ENCODE results near the gene VWC2L.

Gene VWC2L

DNA sequence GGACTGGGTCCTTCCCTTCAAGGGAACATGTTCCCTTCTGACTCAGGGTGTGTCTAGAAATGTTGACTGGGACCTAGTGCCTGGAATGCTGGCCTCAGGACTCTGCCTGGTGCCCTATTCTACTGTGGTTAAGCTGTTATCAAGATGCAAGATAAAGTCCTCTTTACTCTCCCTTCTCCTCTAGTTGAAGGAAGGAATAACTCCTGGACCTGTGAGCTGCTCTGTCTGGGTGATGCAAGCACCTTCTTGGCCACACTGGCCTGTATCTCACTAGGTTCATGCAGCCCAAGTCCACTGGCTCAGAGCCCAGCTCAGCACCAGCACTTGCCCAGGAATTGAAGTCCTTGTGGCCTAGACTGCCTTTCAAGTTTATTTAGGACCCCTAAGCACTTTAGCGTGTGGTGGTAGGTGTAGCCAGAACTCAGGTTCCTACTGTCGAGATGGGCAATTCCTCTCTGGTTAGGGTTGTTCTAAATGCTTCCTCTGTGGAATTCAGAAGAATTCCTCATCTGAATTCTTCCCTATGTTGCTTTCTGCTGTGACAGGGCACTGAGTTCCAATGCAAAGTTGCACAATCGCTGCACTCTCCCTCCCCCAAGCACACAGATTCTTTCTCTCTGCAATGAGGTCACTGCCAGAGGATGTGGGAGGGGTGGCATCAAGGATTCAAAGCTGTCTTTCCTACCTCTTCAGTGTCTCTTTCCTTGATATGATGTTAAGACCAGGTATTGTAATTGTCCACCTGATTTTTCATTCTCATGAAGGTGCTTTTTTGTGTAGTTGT, 54.7 kb downstream of the VWC2L start:
- no peak overlapping the region for H3K4me3 ChIP-seq (ENCODE audit: low read length)
- H3K9me3 ChIP-seq (ENCODE audit: control insufficient read depth, insufficient read depth, low read length) = no peaks in the 10 kb centered on the region
- no peaks in the 10 kb centered on the region for H3K27me3 ChIP-seq (ENCODE audit: control insufficient read depth, insufficient read depth, low read length)
- no peaks in the 10 kb centered on the region for H3K36me3 ChIP-seq (ENCODE audit: control insufficient read depth, insufficient read depth, low read length)
- no peaks in the 10 kb centered on the region; the same call in 1 of the 2 replicates for H3K4me1 ChIP-seq (ENCODE audit: control insufficient read depth, insufficient read depth, low read length)
- no CpG with 5 or more reads among the region's 3 CpGs for WGBS (ENCODE audit: insufficient coverage, insufficient read length)
- DNase-seq (ENCODE audit: low read depth, low spot score) = no peak
- H3K27ac ChIP-seq (ENCODE audit: low read length) = no peak overlapping the region

- no peak for DNase-seq (ENCODE audit: low read depth, low spot score)
- Histone ChIP-seq H3K9me3 (ENCODE audit: control insufficient read depth, insufficient read depth, low read length) (no peaks in the 10 kb centered on the region), H3K27me3 (ENCODE audit: control insufficient read depth, insufficient read depth, low read length) (no peaks in the 10 kb centered on the region), H3K4me3 (ENCODE audit: low read length) (no peak overlapping the region), H3K27ac (ENCODE audit: low read length) (no peak overlapping the region), H3K36me3 (ENCODE audit: control insufficient read depth, insufficient read depth, low read length) (no peaks in the 10 kb centered on the region), H3K4me1 (ENCODE audit: control insufficient read depth, insufficient read depth, low read length) (no peaks in the 10 kb centered on the region)
- no CpG with 5 or more reads among the region's 3 CpGs for WGBS (ENCODE audit: insufficient coverage, insufficient read length)
Measured at GRCh38 chr2:214469728-214470127, 58.9 kb downstream of the VWC2L start.

GRCh38 chr2:214471382-214471781, 60.5 kb downstream of the VWC2L start:
- H3K4me1 ChIP-seq (ENCODE audit: control insufficient read depth, insufficient read depth, low read length) = no peaks in the 10 kb centered on the region
- DNase-seq (ENCODE audit: low read depth, low spot score) = no peak
- H3K36me3 ChIP-seq (ENCODE audit: control insufficient read depth, insufficient read depth, low read length) = no peaks in the 10 kb centered on the region
- no CpG with 5 or more reads among the region's 1 CpG for WGBS (ENCODE audit: insufficient coverage, insufficient read length)
- H3K9me3 ChIP-seq (ENCODE audit: control insufficient read depth, insufficient read depth, low read length) = no peaks in the 10 kb centered on the region
- no peaks in the 10 kb centered on the region for H3K27me3 ChIP-seq (ENCODE audit: control insufficient read depth, insufficient read depth, low read length)
- H3K27ac ChIP-seq (ENCODE audit: low read length) = no peak overlapping the region
- no peak overlapping the region for H3K4me3 ChIP-seq (ENCODE audit: low read length)

DNA sequence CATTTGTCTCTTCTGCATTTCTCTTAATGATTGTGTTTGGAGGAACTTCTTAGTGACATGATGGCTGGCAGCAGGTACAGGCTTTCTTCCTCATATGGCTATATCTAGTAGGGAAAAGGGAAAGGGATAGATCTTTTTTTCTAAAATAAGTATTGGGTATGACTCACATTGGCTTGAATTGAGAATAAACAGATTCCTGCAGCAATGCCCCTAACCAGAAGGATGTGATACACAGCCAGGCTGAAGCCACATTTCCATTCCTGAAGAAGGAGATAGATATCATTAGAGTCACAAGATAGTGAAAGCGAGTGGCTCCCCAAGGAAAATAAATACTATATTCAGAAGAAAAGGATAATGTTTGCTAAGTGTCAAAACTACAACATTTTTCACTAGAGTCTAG, 61.1 kb downstream of the VWC2L start:
- no peak overlapping the region for H3K4me3 ChIP-seq (ENCODE audit: low read length)
- H3K27ac ChIP-seq (ENCODE audit: low read length) = no peak overlapping the region
- H3K27me3 ChIP-seq (ENCODE audit: control insufficient read depth, insufficient read depth, low read length) = no peaks in the 10 kb centered on the region
- DNase-seq (ENCODE audit: low read depth, low spot score) = no peak
- WGBS (ENCODE audit: insufficient coverage, insufficient read length) = no CpG with 5 or more reads among the region's 1 CpG
- no peaks in the 10 kb centered on the region for H3K9me3 ChIP-seq (ENCODE audit: control insufficient read depth, insufficient read depth, low read length)
- no peaks in the 10 kb centered on the region for H3K36me3 ChIP-seq (ENCODE audit: control insufficient read depth, insufficient read depth, low read length)
- H3K4me1 ChIP-seq (ENCODE audit: control insufficient read depth, insufficient read depth, low read length) = no peaks in the 10 kb centered on the region

- DNase-seq (ENCODE audit: low read depth, low spot score) = no peak
- Histone ChIP-seq H3K4me1 (ENCODE audit: control insufficient read depth, insufficient read depth, low read length) (no peaks in the 10 kb centered on the region; the same call in 1 of the 2 replicates), H3K27ac (ENCODE audit: low read length) (no peak overlapping the region), H3K36me3 (ENCODE audit: control insufficient read depth, insufficient read depth, low read length) (no peaks in the 10 kb centered on the region), H3K4me3 (ENCODE audit: low read length) (no peak overlapping the region), H3K27me3 (ENCODE audit: control insufficient read depth, insufficient read depth, low read length) (no peaks in the 10 kb centered on the region), H3K9me3 (ENCODE audit: control insufficient read depth, insufficient read depth, low read length) (no peaks in the 10 kb centered on the region)
- no CpG with 5 or more reads among the region's 2 CpGs for WGBS (ENCODE audit: insufficient coverage, insufficient read length)
Measured at GRCh38 chr2:214477305-214477704, 66.5 kb downstream of the VWC2L start.

- Histone ChIP-seq H3K4me3 (ENCODE audit: low read length) (no peak overlapping the region), H3K27ac (ENCODE audit: low read length) (no peak overlapping the region), H3K36me3 (ENCODE audit: control insufficient read depth, insufficient read depth, low read length) (no peaks in the 10 kb centered on the region), H3K4me1 (ENCODE audit: control insufficient read depth, insufficient read depth, low read length) (no peaks in the 10 kb centered on the region; the same call in 1 of the 2 replicates), H3K9me3 (ENCODE audit: control insufficient read depth, insufficient read depth, low read length) (no peaks in the 10 kb centered on the region), H3K27me3 (ENCODE audit: control insufficient read depth, insufficient read depth, low read length) (no peaks in the 10 kb centered on the region)
- no CpG with 5 or more reads among the region's 1 CpG for WGBS (ENCODE audit: insufficient coverage, insufficient read length)
- no peak for DNase-seq (ENCODE audit: low read depth, low spot score)
Measured at GRCh38 chr2:214481204-214481603, 70.3 kb downstream of the VWC2L start.

GRCh38 chr2:214482728-214483127, 71.9 kb downstream of the VWC2L start:
- Histone ChIP-seq H3K27ac (ENCODE audit: low read length) (no peak overlapping the region), H3K36me3 (ENCODE audit: control insufficient read depth, insufficient read depth, low read length) (no peaks in the 10 kb centered on the region), H3K9me3 (ENCODE audit: control insufficient read depth, insufficient read depth, low read length) (no peaks in the 10 kb centered on the region), H3K27me3 (ENCODE audit: control insufficient read depth, insufficient read depth, low read length) (no peaks in the 10 kb centered on the region), H3K4me3 (ENCODE audit: low read length) (no peak overlapping the region), H3K4me1 (ENCODE audit: control insufficient read depth, insufficient read depth, low read length) (no peaks in the 10 kb centered on the region; the same call in 1 of the 2 replicates)
- no peak for DNase-seq (ENCODE audit: low read depth, low spot score)
- WGBS (ENCODE audit: insufficient coverage, insufficient read length) = no CpG with 5 or more reads among the region's 2 CpGs

- no peaks in the 10 kb centered on the region for H3K9me3 ChIP-seq (ENCODE audit: control insufficient read depth, insufficient read depth, low read length)
- no peak overlapping the region for H3K4me3 ChIP-seq (ENCODE audit: low read length)
- H3K27me3 ChIP-seq (ENCODE audit: control insufficient read depth, insufficient read depth, low read length) = no peaks in the 10 kb centered on the region
- no peak overlapping the region for H3K27ac ChIP-seq (ENCODE audit: low read length)
- H3K4me1 ChIP-seq (ENCODE audit: control insufficient read depth, insufficient read depth, low read length) = no peaks in the 10 kb centered on the region; the same call in 1 of the 2 replicates
- no CpG with 5 or more reads among the region's 3 CpGs for WGBS (ENCODE audit: insufficient coverage, insufficient read length)
- no peaks in the 10 kb centered on the region for H3K36me3 ChIP-seq (ENCODE audit: control insufficient read depth, insufficient read depth, low read length)
- no peak for DNase-seq (ENCODE audit: low read depth, low spot score)
Measured at GRCh38 chr2:214484239-214484638, 73.4 kb downstream of the VWC2L start.

GRCh38 chr2:214484701-214485100, 73.8 kb downstream of the VWC2L start:
- Histone ChIP-seq H3K27me3 (ENCODE audit: control insufficient read depth, insufficient read depth, low read length) (no peaks in the 10 kb centered on the region), H3K9me3 (ENCODE audit: control insufficient read depth, insufficient read depth, low read length) (no peaks in the 10 kb centered on the region), H3K36me3 (ENCODE audit: control insufficient read depth, insufficient read depth, low read length) (no peaks in the 10 kb centered on the region), H3K4me1 (ENCODE audit: control insufficient read depth, insufficient read depth, low read length) (no peaks in the 10 kb centered on the region; the same call in 1 of the 2 replicates), H3K4me3 (ENCODE audit: low read length) (no peak overlapping the region), H3K27ac (ENCODE audit: low read length) (no peak overlapping the region)
- no CpG with 5 or more reads among the region's 2 CpGs for WGBS (ENCODE audit: insufficient coverage, insufficient read length)
- DNase-seq (ENCODE audit: low read depth, low spot score) = no peak

DNA sequence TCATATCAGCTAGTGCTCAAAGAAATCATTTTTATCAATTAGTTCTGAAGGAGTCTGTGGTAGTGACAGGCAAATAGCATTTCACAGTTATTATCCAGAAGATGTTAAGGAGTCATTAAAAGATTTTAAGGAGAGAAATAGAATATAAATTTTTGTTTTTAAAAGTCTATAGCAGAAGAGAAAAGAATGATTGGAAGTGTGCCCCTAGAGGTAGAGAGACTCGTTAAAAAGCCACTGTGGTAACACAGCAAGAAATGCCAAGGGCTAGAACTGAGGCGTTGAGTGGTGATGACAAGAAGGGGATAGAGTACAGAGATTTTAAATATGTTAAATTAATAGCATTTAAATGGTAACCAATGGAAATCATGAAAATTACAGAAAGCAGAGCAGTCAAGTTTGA, 78.3 kb downstream of the VWC2L start:
- H3K4me1 ChIP-seq (ENCODE audit: control insufficient read depth, insufficient read depth, low read length) = no peaks in the 10 kb centered on the region
- H3K36me3 ChIP-seq (ENCODE audit: control insufficient read depth, insufficient read depth, low read length) = no peaks in the 10 kb centered on the region
- no peaks in the 10 kb centered on the region for H3K9me3 ChIP-seq (ENCODE audit: control insufficient read depth, insufficient read depth, low read length)
- H3K27me3 ChIP-seq (ENCODE audit: control insufficient read depth, insufficient read depth, low read length) = no peaks in the 10 kb centered on the region
- DNase-seq (ENCODE audit: low read depth, low spot score) = no peak
- H3K27ac ChIP-seq (ENCODE audit: low read length) = no peak overlapping the region
- no CpG with 5 or more reads among the region's 2 CpGs for WGBS (ENCODE audit: insufficient coverage, insufficient read length)
- no peak overlapping the region for H3K4me3 ChIP-seq (ENCODE audit: low read length)

GRCh38 chr2:214489702-214490101, 78.8 kb downstream of the VWC2L start:
- H3K4me1 ChIP-seq (ENCODE audit: control insufficient read depth, insufficient read depth, low read length) = no peaks in the 10 kb centered on the region
- no CpG with 5 or more reads among the region's 2 CpGs for WGBS (ENCODE audit: insufficient coverage, insufficient read length)
- H3K27ac ChIP-seq (ENCODE audit: low read length) = no peak overlapping the region
- DNase-seq (ENCODE audit: low read depth, low spot score) = no peak
- H3K4me3 ChIP-seq (ENCODE audit: low read length) = no peak overlapping the region
- H3K36me3 ChIP-seq (ENCODE audit: control insufficient read depth, insufficient read depth, low read length) = no peaks in the 10 kb centered on the region
- H3K27me3 ChIP-seq (ENCODE audit: control insufficient read depth, insufficient read depth, low read length) = no peaks in the 10 kb centered on the region
- H3K9me3 ChIP-seq (ENCODE audit: control insufficient read depth, insufficient read depth, low read length) = no peaks in the 10 kb centered on the region
